GM12874 (cell line): ENCODE results near the gene FTCDNL1.

Experiments used
- CTCF ChIP-seq: IDR thresholded peaks from 2 replicates; pipeline ENCODE4 v1.5.1; 2011; ENCODE audit warnings: low read depth, mild to moderate bottlenecking, control low read depth, low read length, moderate library complexity; ENCODE audit not compliant: insufficient read depth

The FTCDNL1 gene

DNA sequence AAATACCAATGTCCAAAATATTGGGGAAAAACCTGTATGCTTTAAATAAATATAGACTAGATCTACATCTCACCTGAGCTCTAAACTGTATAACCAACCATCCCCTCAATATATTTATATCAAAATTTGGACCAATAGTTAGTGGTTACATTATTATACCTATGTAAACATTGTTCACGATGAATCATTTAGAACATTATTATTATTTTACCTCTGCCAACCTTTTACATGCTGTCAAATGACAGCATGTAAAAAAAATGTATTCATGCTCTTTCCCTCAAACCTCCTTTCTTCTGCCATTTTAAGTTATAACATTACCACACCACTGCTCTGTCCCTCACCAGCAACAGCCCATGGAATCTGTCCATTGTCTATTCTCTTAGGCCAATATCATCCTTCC is 9.6 kb downstream of the FTCDNL1 start:
- no peak for TF ChIP-seq CTCF

DNA sequence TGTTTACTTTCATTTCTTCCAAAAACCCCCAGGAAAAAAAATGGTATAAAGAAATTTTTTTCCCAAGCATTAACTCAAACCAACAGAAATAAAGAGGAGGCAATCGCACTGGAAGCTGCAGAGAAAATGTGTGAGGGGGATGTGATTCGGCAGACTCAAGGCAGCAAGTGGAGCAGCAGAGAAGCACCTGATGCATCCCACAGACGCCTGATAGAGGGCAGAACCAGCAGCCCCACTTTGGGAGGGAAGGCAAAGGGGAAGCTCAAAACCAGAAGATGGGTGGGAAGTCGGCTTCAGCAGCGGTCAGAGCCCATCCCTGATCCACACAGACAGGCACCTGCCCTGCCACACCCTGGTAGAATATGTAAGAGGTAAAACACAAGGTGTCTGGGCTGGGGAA is 12.6 kb downstream of the FTCDNL1 start:
- no peak for TF ChIP-seq CTCF

DNA sequence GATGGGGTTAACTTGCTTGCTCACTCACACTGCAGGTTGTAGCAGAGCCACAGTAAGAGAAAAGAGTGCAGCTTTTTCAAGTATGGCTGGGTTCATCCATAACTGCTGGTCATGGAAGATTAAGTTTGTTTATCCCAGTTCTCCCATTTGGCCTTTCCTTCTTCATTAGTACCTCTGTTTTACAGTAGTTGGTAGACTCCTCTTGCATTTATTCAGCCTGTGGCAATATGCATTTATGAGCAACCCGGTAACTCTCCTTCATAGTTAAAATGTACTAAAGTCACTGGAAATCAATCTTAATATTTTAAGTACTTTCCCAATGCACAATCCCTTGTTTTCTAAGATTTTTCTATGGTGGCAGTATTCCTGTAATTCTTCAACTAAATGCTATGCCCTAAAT is 14.0 kb downstream of the FTCDNL1 start:
- no peak for TF ChIP-seq CTCF

DNA sequence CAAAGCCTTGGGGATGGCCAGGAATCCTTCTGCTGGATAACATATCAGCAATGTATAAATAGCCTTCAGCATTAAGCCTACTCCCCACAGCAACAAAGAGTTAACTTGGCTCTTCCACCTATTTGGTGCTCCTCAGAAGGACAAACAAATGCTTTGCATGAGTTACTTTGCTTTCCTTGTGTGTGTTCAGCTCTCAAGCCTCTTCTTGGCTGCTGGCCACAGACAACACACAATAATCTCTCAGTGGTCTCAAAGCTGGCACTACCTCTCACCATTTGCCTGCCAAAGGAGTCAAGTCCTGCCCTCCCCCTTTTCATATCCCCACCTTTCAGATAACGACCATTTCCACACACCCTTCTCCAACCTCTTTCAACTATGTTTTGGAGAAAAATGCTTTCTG is 17.5 kb downstream of the FTCDNL1 start:
- TF ChIP-seq CTCF = no peak

DNA sequence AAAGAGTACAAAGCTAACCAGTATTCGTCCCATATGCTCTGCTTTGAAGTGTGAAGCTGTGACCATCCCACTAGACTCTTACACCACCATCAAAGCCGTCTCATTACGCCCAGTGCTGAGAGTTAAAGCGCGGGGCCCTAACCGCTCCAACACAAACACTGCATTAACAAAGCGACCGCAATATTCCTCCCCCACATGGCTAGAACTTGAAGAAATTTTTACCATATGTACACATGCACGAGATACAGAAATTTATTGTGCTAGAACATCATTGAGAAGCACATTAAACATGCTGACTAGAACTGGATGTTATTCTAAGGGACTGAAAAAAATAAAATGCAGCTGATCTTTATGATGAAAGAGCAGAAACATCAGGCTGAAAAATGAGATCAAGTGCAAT is 20.5 kb downstream of the FTCDNL1 start:
- no peak for TF ChIP-seq CTCF

GRCh38 chr2:199829628-199830027 is 21.4 kb downstream of the FTCDNL1 start:
- no peak for TF ChIP-seq CTCF

GRCh38 chr2:199819746-199820145 is 31.2 kb downstream of the FTCDNL1 start:
- no peak for TF ChIP-seq CTCF

GRCh38 chr2:199818754-199819153 is 32.2 kb downstream of the FTCDNL1 start:
- no peak for TF ChIP-seq CTCF
